Neural crest cell (in vitro differentiated cells): ENCODE data around the gene INPP4B. TPM values are rescaled to one million over a fixed set of nuclear protein-coding genes. Genes with fewer than 3 reads are reported as not detected.

Experiments
- DNase-seq: peaks from one replicate; pipeline ENCODE4 v3.0.0; 2021; ENCODE audit warnings: low read depth, mixed read lengths, low spot score
- H3K27ac Mint-ChIP-seq: one replicate; pipeline ENCODE4 v1.8.0; 2021; ENCODE audit warnings: mild to moderate bottlenecking, mixed read lengths; ENCODE audit not compliant: unreplicated experiment
- H3K27me3 Mint-ChIP-seq: 2 replicates; pipeline ENCODE4 v1.8.0; 2021; ENCODE audit warnings: low read depth, mild to moderate bottlenecking, mixed read lengths
- H3K36me3 Mint-ChIP-seq: 2 replicates; pipeline ENCODE4 v1.8.0; 2021; ENCODE audit warnings: low read depth, mild to moderate bottlenecking, mixed read lengths
- H3K4me1 Mint-ChIP-seq: 2 replicates; pipeline ENCODE4 v1.8.0; 2021; ENCODE audit warnings: mixed read lengths
- H3K4me3 Mint-ChIP-seq: one replicate; pipeline ENCODE4 v1.8.0; 2021; ENCODE audit warnings: mild to moderate bottlenecking, mixed read lengths
- H3K9me3 Mint-ChIP-seq: 2 replicates; pipeline ENCODE4 v1.8.0; 2021; ENCODE audit warnings: mixed read lengths
- CTCF ChIP-seq: fragments of 200-600 bp; sonication (generic); conservative IDR thresholded peaks from 2 replicates; pipeline ENCODE4 v1.5.0; 2021; ENCODE audit warnings: antibody characterized with exemption, mild to moderate bottlenecking
- total RNA-seq: library from RNA; stranded (reverse); gene quantifications from 2 replicates; pipeline ENCODE4 v1.2.1, GENCODE V29; 2021

Gene INPP4B
- total RNA-seq, 1 donor from 2014 or later = 7.3 TPM

DNA sequence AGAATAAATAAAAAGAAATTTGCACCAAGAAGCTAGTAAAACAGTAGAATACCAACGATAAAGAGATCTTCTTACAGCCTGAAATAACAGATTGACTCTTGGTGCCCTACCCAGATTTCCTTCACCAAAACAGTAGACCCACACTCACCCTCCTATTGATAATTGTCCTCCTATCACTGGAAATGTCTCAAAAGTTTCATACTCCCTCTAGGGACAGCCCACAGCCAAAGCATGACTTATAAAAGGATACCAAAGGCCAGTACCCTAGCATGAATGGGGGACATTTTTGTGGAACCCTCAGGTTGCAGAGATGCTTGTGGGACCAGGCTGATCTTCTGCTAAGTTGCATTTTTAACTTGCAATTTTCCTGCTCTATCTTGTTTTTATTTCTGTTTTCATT, 104.1 kb downstream of the INPP4B start:
- peaks cover 7% of the 10 kb centered on the region for H3K36me3 Mint-ChIP-seq
- H3K9me3 Mint-ChIP-seq = peaks cover 16% of the 10 kb centered on the region
- no peak for DNase-seq
- H3K27ac Mint-ChIP-seq = no peak overlapping the region
- no peaks in the 10 kb centered on the region for H3K27me3 Mint-ChIP-seq
- no peak for TF ChIP-seq CTCF
- H3K4me3 Mint-ChIP-seq = no peak overlapping the region
- H3K4me1 Mint-ChIP-seq = no peaks in the 10 kb centered on the region

GRCh38 chr4:142728233-142728632, 117.9 kb downstream of the INPP4B start:
- Mint-ChIP-seq H3K27me3 (no peaks in the 10 kb centered on the region), H3K27ac (no peak overlapping the region), H3K36me3 (no peaks in the 10 kb centered on the region), H3K9me3 (no peaks in the 10 kb centered on the region), H3K4me1 (no peaks in the 10 kb centered on the region), H3K4me3 (no peak overlapping the region)
- DNase-seq = no peak
- no peak for TF ChIP-seq CTCF

- no peak overlapping the region for H3K27ac Mint-ChIP-seq
- H3K9me3 Mint-ChIP-seq = no peaks in the 10 kb centered on the region
- no peak overlapping the region for H3K4me3 Mint-ChIP-seq
- no peak for TF ChIP-seq CTCF
- H3K36me3 Mint-ChIP-seq = no peaks in the 10 kb centered on the region
- no peaks in the 10 kb centered on the region for H3K27me3 Mint-ChIP-seq
- no peak for DNase-seq
- no peaks in the 10 kb centered on the region for H3K4me1 Mint-ChIP-seq
These were observed 119.0 kb downstream of the INPP4B start for GRCh38 chr4:142727149-142727548.

- no peak overlapping the region for H3K27ac Mint-ChIP-seq
- DNase-seq = no peak
- no peaks in the 10 kb centered on the region for H3K27me3 Mint-ChIP-seq
These were observed 120.2 kb downstream of the INPP4B start for GRCh38 chr4:142725886-142726285.

GRCh38 chr4:142721187-142721586, 124.9 kb downstream of the INPP4B start:
- no peak for TF ChIP-seq CTCF
- Mint-ChIP-seq H3K4me1 (no peaks in the 10 kb centered on the region), H3K9me3 (no peaks in the 10 kb centered on the region), H3K27me3 (no peaks in the 10 kb centered on the region), H3K27ac (no peak overlapping the region), H3K36me3 (no peaks in the 10 kb centered on the region), H3K4me3 (no peak overlapping the region)
- DNase-seq = no peak

More at GRCh38 chr4:142725886-142726285, 120.2 kb downstream of the INPP4B start:
- TF ChIP-seq CTCF = no peak
- Mint-ChIP-seq H3K9me3 (no peaks in the 10 kb centered on the region), H3K4me3 (no peak overlapping the region), H3K36me3 (no peaks in the 10 kb centered on the region), H3K4me1 (no peaks in the 10 kb centered on the region)
